HepG2 (cell line): ENCODE data around the gene ADGRB3. TPM values are rescaled to one million over a fixed set of nuclear protein-coding genes. Genes with fewer than 3 reads are reported as not detected.

ENCODE experiments used
- ATAC-seq: fragments of 200-7000 bp; cut with Tn5 transposase; 3 replicates; pipeline ENCODE4 v1.9.1; 2020; ENCODE audit warnings: mild to moderate bottlenecking, moderate library complexity
- BruUV-seq: library from RNA; stranded (reverse); fragments of 400-500 nt; replicated peaks from 2 replicates; lab custom pipeline; 2021; lab: Mats Ljungman, UMichigan
- CTCF ChIA-PET: fragments of 300-600 bp; formaldehyde crosslinking; extraction: SDS; loops from one replicate; lab custom pipeline; 2021; ENCODE audit warnings: low total read pairs, inconsistent platforms, low intra/inter-chr PET ratio; lab: Yijun Ruan, JAX
- POLR2A ChIA-PET: fragments of 350-600 bp; sonication (Branson Sonifier 250); formaldehyde crosslinking; loops from one replicate; lab custom pipeline; 2020; ENCODE audit warnings: antibody characterized with exemption, inconsistent platforms; lab: Yijun Ruan, JAX
- DNase-seq: peaks from one replicate; pipeline ENCODE4 v3.0.0-alpha.2; 2015; ENCODE audit warnings: low spot score
- FAIRE-seq: peaks from 3 replicates; lab custom pipeline; 2011; peaks lifted over from hg19 to GRCh38; lab: Jason Lieb, UNC
- H2AFZ ChIP-seq: one replicate; pipeline ENCODE4 v1.6.1; 2011; ENCODE audit warnings: low read length, inconsistent platforms
- H3K27ac ChIP-seq: fragments of 300-600 bp; 3 replicates; pipeline ENCODE4 v1.8.0; 2011; ENCODE audit warnings: mixed run types, mild to moderate bottlenecking, mixed read lengths, low read length, inconsistent platforms; ENCODE audit not compliant: insufficient read depth; ENCODE audit errors: extremely low read length
- H3K27me3 ChIP-seq, 2 experiments: fragments of 200-600 bp in 1 of 2; 2 replicates in 1 of 2; 3 replicates in 1 of 2; pipeline versions ENCODE4 v1.6.0 to v1.8.0; 2011; ENCODE audit warnings: low read length in 2 of 2, mild to moderate bottlenecking in 2 of 2, moderate library complexity in 2 of 2, inconsistent platforms in 1 of 2; ENCODE audit not compliant: insufficient read depth in 2 of 2, control insufficient read depth in 1 of 2
- H3K36me3 ChIP-seq, 2 experiments: fragments of 200-600 bp in 1 of 2; replicated peaks in 1 of 2; 2 replicates in 1 of 2; 3 replicates in 1 of 2; pipeline versions ENCODE4 v1.5.1 to v1.8.0; 2011; ENCODE audit warnings: low read length in 2 of 2, inconsistent platforms in 1 of 2; ENCODE audit not compliant: insufficient read depth in 2 of 2, control insufficient read depth in 1 of 2
- H3K4me1 ChIP-seq: 2 replicates; pipeline ENCODE4 v1.5.1; 2012; ENCODE audit warnings: low read length, inconsistent platforms; ENCODE audit not compliant: insufficient read depth
- H3K4me2 ChIP-seq: 2 replicates; pipeline ENCODE4 v1.6.0; 2011; ENCODE audit warnings: low read depth, low read length, inconsistent platforms
- H3K4me3 ChIP-seq, 3 experiments: fragments of 200-600 bp in 1 of 3; sonication (generic), shearing (Covaris generic) in 1 of 3; replicated peaks in 1 of 3; 2 replicates each; pipeline ENCODE4 v1.5.1; 2011 to 2016; ENCODE audit warnings: low read length in 3 of 3, inconsistent platforms in 2 of 3, low read depth in 2 of 3, mild to moderate bottlenecking in 2 of 3, control low read depth in 1 of 3, mixed read lengths in 1 of 3; ENCODE audit not compliant: insufficient read depth in 1 of 3
- H3K79me2 ChIP-seq: one replicate; pipeline ENCODE4 v1.6.1; 2011; ENCODE audit warnings: low read length, inconsistent platforms; ENCODE audit not compliant: insufficient read depth
- H3K9ac ChIP-seq: 2 replicates; pipeline ENCODE4 v1.6.0; 2011; ENCODE audit warnings: mild to moderate bottlenecking, low read depth, low read length, inconsistent platforms; ENCODE audit not compliant: insufficient read depth
- H3K9me3 ChIP-seq: 2 replicates; pipeline ENCODE4 v1.5.1; 2012; ENCODE audit warnings: mild to moderate bottlenecking, low read length
- H4K20me1 ChIP-seq: 2 replicates; pipeline ENCODE4 v1.6.0; 2011; ENCODE audit warnings: inconsistent platforms, mild to moderate bottlenecking, low read length, moderate library complexity; ENCODE audit not compliant: insufficient read depth
- ATRX ChIP-seq: sonication (generic); formaldehyde crosslinking; IDR thresholded peaks from 2 replicates; pipeline ENCODE4 v1.4.0; 2020; ENCODE audit warnings: missing genetic modification reagents, borderline replicate concordance
- GFI1 ChIP-seq: sonication (generic); formaldehyde crosslinking; IDR thresholded peaks from 2 replicates; pipeline ENCODE4 v1.5.0; 2020; ENCODE audit warnings: missing genetic modification reagents, mild to moderate bottlenecking, borderline replicate concordance
- KLF15 ChIP-seq: sonication (generic); formaldehyde crosslinking; IDR thresholded peaks from 2 replicates; pipeline ENCODE4 v1.8.1; 2023; ENCODE audit warnings: borderline replicate concordance, mild to moderate bottlenecking, inconsistent platforms, missing genetic modification reagents, mixed read lengths
- MIXL1 ChIP-seq: IDR thresholded peaks from 2 replicates; pipeline ENCODE4 v1.6.1; 2016
- SIN3A ChIP-seq: IDR thresholded peaks from 2 replicates; pipeline ENCODE4 v1.6.1; 2011; ENCODE audit warnings: low read depth, mild to moderate bottlenecking, control low read depth, low read length, borderline replicate concordance
- SPEN ChIP-seq: sonication (generic); formaldehyde crosslinking; IDR thresholded peaks from 2 replicates; pipeline ENCODE4 v1.5.1; 2020; ENCODE audit warnings: low read depth, mild to moderate bottlenecking, missing genetic modification reagents
- TCF7L2 ChIP-seq: IDR thresholded peaks from 2 replicates; pipeline ENCODE4 v1.6.1; 2011; ENCODE audit warnings: mild to moderate bottlenecking, low read depth, low read length, moderate library complexity
- ZBTB21 ChIP-seq: sonication (generic); formaldehyde crosslinking; IDR thresholded peaks from 2 replicates; pipeline ENCODE4 v1.4.0; 2020; ENCODE audit warnings: missing genetic modification reagents
- ZNF34 ChIP-seq: sonication (generic); formaldehyde crosslinking; IDR thresholded peaks from 2 replicates; pipeline ENCODE4 v1.4.0; 2020; ENCODE audit warnings: mild to moderate bottlenecking, missing genetic modification reagents, borderline replicate concordance
- ZNF382 ChIP-seq: sonication (generic); formaldehyde crosslinking; IDR thresholded peaks from 2 replicates; pipeline ENCODE4 v1.5.0; 2020; ENCODE audit warnings: missing genetic modification reagents, mild to moderate bottlenecking, borderline replicate concordance
- ZNF598 ChIP-seq: sonication (generic); formaldehyde crosslinking; IDR thresholded peaks from 2 replicates; pipeline ENCODE4 v1.5.1; 2020; ENCODE audit warnings: mild to moderate bottlenecking, missing genetic modification reagents, borderline replicate concordance
- ZNF839 ChIP-seq: sonication (generic); formaldehyde crosslinking; IDR thresholded peaks from 2 replicates; pipeline ENCODE4 v1.4.0; 2020; ENCODE audit warnings: missing genetic modification reagents, mild to moderate bottlenecking, borderline replicate concordance
- ZSCAN29 ChIP-seq: sonication (generic); formaldehyde crosslinking; conservative IDR thresholded peaks from 2 replicates; pipeline ENCODE4 v1.4.0; 2020; ENCODE audit warnings: mild to moderate bottlenecking, missing genetic modification reagents
- WGBS: methylation state at CpG from one replicate; pipeline ENCODE4 v1.1.6; 2017; ENCODE audit warnings: low lambda C conversion rate; 5-methylcytosine and 5-hydroxymethylcytosine counted together
- in situ Hi-C: cut with HindIII; loops from 2 replicates; pipeline ENCODE4 v1.10.0; 2017; ENCODE audit warnings: low pct_unique_long_range_greater_than_20kb; ENCODE audit not compliant: extremely low pct_ligation_motif_present
- intact Hi-C: fragments of 100-400 bp; cut with micrococcal nuclease; formaldehyde crosslinking; loops from one replicate; pipeline ENCODE4 v1.10.0; 2022; ENCODE audit not compliant: unreplicated experiment
- polyA plus RNA-seq, 8 experiments: library from polyadenylated mRNA; depleted of rRNA in 3 of 8; stranded (reverse) in 7 of 8; unstranded in 1 of 8; fragments of >200 nt; fragmentation: Illumina TruSeq in 4 of 8; extraction: Trizol in 4 of 8; gene quantifications; 2 replicates each; pipeline versions ENCODE4 v1.2.1 to v1.2.3, GENCODE V29; 2011 to 2016; ENCODE audit warnings: low read depth in 4 of 8, missing spikeins in 1 of 8, mixed read lengths in 1 of 8; ENCODE audit not compliant: insufficient read depth in 1 of 8
- total RNA-seq, 5 experiments: library from RNA; depleted of rRNA; stranded (reverse); fragments of >200 nt; fragmentation: Illumina TruSeq; extraction: Trizol; gene quantifications; 2 replicates each; pipeline ENCODE4 v1.2.3, GENCODE V29; 2016; ENCODE audit warnings: low read depth in 1 of 5
- TF ChIP-seq, protein P1 (sequence below): sonication (generic); formaldehyde crosslinking; IDR thresholded peaks from 2 replicates; pipeline ENCODE4 v1.8.1; 2023; ENCODE audit warnings: mild to moderate bottlenecking, moderate library complexity, missing genetic modification reagents
- TF ChIP-seq, protein P2 (sequence below): sonication (generic); formaldehyde crosslinking; IDR thresholded peaks from 2 replicates; pipeline ENCODE4 v1.8.0; 2022; ENCODE audit warnings: missing genetic modification reagents, mild to moderate bottlenecking, inconsistent platforms, borderline replicate concordance
- TF ChIP-seq, protein P3 (sequence below): sonication (generic); formaldehyde crosslinking; IDR thresholded peaks from 2 replicates; pipeline ENCODE4 v1.4.0; 2020; ENCODE audit warnings: low read depth, missing genetic modification reagents
- TF ChIP-seq, protein P4 (sequence below): fragments of 450-650 bp; IDR thresholded peaks from 2 replicates; pipeline ENCODE4 v1.6.1; 2017
- TF ChIP-seq, protein P5 (sequence below): sonication (generic); formaldehyde crosslinking; IDR thresholded peaks from 2 replicates; pipeline ENCODE4 v1.4.0; 2020; ENCODE audit warnings: mild to moderate bottlenecking, missing genetic modification reagents

ADGRB3 gene
- total and polyA plus RNA-seq, 2 of the 13 experiments (the other 11 are each of a cell fraction or from before 2014, with no cell fraction given) = not detected

DNA sequence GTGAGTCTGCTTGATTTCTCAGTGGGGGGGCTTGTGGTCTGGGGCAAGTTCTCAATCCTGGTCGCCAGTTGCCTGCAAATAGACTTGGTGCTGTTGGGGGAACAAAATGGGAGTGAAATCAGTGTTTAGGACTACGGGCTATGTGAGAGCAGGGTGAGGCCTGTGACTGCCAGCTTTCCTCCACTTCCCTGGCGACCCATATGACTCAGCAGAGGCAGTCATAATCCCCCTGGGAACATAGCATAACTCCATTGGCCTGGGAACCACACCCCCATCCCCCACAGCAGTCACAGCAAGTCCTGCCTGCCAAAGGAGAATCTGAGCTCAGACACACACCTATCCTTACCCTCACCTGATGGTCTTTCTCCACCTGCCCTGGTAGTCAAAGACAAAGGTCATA, 773.8 kb downstream of the ADGRB3 start:
- no peak overlapping the region for H2AFZ ChIP-seq
- TF ChIP-seq ZNF382 (CRISPR knock-in tag) (no peak), TCF7L2 (no peak), GFI1 (CRISPR knock-in tag) (no peak), ZNF839 (no peak), ZNF34 (CRISPR knock-in tag) (no peak), MIXL1 (CRISPR knock-in tag) (no peak), SPEN (CRISPR knock-in tag) (no peak), KLF15 (CRISPR knock-in tag) (no peak), ZNF598 (CRISPR knock-in tag) (no peak), ZSCAN29 (CRISPR knock-in tag) (no peak), SIN3A (no peak), ATRX (CRISPR knock-in tag) (no peak), ZBTB21 (CRISPR knock-in tag) (no peak)
- TF ChIP-seq, protein P1, sequence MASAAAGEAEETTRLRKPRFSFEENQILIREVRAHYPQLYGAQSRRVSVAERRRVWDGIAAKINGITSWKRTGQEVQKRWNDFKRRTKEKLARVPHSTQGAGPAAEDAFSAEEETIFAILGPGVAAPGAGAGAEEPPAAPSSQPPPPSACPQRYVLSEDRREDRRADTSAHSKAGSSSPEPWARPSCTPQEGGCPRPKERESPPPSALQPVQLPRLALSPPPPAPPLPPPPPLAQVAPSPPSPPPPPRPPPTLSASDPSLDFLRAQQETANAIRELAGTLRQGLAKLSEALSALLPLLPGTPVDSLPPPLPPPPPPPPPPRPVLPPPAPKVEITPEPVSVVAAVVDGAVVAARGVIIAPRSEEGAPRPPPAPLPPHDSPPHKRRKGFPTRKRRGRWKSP (CRISPR knock-in tag) = no peak
- TF ChIP-seq, protein P2, sequence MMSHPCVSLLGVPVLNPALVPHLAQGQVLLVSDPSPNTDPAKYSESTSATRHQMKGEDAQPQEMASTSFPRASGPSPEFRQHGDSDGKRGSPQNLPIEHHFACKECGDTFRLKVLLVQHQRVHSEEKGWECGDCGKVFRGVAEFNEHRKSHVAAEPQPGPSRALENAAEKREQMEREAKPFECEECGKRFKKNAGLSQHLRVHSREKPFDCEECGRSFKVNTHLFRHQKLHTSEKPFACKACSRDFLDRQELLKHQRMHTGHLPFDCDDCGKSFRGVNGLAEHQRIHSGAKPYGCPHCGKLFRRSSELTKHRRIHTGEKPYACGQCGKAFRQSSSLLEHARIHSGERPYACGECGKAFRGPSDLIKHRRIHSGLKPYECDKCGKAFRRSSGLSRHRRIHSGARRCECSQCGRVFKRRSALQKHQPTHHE (CRISPR knock-in tag) = no peak
- TF ChIP-seq, protein P3, sequence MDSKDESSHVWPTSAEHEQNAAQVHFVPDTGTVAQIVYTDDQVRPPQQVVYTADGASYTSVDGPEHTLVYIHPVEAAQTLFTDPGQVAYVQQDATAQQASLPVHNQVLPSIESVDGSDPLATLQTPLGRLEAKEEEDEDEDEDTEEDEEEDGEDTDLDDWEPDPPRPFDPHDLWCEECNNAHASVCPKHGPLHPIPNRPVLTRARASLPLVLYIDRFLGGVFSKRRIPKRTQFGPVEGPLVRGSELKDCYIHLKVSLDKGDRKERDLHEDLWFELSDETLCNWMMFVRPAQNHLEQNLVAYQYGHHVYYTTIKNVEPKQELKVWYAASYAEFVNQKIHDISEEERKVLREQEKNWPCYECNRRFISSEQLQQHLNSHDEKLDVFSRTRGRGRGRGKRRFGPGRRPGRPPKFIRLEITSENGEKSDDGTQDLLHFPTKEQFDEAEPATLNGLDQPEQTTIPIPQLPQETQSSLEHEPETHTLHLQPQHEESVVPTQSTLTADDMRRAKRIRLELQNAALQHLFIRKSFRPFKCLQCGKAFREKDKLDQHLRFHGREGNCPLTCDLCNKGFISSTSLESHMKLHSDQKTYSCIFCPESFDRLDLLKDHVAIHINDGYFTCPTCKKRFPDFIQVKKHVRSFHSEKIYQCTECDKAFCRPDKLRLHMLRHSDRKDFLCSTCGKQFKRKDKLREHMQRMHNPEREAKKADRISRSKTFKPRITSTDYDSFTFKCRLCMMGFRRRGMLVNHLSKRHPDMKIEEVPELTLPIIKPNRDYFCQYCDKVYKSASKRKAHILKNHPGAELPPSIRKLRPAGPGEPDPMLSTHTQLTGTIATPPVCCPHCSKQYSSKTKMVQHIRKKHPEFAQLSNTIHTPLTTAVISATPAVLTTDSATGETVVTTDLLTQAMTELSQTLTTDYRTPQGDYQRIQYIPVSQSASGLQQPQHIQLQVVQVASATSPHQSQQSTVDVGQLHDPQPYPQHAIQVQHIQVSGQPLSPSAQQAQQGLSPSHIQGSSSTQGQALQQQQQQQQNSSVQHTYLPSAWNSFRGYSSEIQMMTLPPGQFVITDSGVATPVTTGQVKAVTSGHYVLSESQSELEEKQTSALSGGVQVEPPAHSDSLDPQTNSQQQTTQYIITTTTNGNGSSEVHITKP = no peak
- TF ChIP-seq, protein P4, sequence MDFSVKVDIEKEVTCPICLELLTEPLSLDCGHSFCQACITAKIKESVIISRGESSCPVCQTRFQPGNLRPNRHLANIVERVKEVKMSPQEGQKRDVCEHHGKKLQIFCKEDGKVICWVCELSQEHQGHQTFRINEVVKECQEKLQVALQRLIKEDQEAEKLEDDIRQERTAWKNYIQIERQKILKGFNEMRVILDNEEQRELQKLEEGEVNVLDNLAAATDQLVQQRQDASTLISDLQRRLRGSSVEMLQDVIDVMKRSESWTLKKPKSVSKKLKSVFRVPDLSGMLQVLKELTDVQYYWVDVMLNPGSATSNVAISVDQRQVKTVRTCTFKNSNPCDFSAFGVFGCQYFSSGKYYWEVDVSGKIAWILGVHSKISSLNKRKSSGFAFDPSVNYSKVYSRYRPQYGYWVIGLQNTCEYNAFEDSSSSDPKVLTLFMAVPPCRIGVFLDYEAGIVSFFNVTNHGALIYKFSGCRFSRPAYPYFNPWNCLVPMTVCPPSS = no peak
- TF ChIP-seq, protein P5, sequence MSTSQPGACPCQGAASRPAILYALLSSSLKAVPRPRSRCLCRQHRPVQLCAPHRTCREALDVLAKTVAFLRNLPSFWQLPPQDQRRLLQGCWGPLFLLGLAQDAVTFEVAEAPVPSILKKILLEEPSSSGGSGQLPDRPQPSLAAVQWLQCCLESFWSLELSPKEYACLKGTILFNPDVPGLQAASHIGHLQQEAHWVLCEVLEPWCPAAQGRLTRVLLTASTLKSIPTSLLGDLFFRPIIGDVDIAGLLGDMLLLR = no peak
- TF ChIP-seq, all 625 proteins: peak for 0
- Histone ChIP-seq H3K79me2 (no peaks in the 10 kb centered on the region), H3K4me3 (no peak overlapping the region), H3K4me2 (no peak overlapping the region), H3K4me1 (no peaks in the 10 kb centered on the region), H3K9me3 (peaks cover 12% of the 10 kb centered on the region; the same call in 1 of the 2 replicates), H3K27me3 (no peaks in the 10 kb centered on the region), H3K36me3 (no peaks in the 10 kb centered on the region), H3K27ac (no peak overlapping the region), H3K9ac (no peak overlapping the region), H4K20me1 (no peaks in the 10 kb centered on the region)
- no CpG with 5 or more reads among the region's 3 CpGs for WGBS
- FAIRE-seq (no peak), ATAC-seq (no peak), DNase-seq (no peak)
- intact Hi-C loops (no loop called here), in situ Hi-C loops (no loop called here)
- POLR2A ChIA-PET = no interaction called here
- BruUV-seq = no TSS peak
- CTCF ChIA-PET = no interaction called here
